ENCODE measurements around the gene CACNA1A. TPM values are rescaled to one million over a fixed set of nuclear protein-coding genes. Genes with fewer than 3 reads are reported as not detected.

The CACNA1A gene
- total and polyA plus RNA-seq, 3 donors from 2014 or later: 9.7 to 22.5 (median 21.8) TPM

DNA sequence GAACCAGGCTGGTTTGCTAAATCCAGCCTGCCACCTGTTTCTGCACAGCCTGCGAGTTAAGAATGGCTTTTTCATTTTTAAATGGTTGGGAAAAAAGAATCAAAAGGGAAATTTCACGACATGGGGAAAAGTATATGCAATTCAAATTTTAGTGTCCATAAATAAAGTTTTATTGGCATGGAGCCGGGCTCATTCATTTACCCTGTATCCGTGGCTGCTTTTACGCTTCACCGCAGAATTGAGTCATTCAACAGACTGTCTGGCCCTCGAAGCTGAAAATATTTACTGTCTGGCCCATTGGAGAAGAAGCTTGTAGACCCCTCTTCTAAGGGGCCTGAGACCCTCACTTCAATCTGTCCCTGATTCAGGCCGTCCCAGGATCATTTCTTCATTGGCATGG lies 329.9 kb downstream of the CACNA1A start:
- TF ChIP-seq, protein P1, sequence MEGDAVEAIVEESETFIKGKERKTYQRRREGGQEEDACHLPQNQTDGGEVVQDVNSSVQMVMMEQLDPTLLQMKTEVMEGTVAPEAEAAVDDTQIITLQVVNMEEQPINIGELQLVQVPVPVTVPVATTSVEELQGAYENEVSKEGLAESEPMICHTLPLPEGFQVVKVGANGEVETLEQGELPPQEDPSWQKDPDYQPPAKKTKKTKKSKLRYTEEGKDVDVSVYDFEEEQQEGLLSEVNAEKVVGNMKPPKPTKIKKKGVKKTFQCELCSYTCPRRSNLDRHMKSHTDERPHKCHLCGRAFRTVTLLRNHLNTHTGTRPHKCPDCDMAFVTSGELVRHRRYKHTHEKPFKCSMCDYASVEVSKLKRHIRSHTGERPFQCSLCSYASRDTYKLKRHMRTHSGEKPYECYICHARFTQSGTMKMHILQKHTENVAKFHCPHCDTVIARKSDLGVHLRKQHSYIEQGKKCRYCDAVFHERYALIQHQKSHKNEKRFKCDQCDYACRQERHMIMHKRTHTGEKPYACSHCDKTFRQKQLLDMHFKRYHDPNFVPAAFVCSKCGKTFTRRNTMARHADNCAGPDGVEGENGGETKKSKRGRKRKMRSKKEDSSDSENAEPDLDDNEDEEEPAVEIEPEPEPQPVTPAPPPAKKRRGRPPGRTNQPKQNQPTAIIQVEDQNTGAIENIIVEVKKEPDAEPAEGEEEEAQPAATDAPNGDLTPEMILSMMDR (IDR thresholded peaks at IDR 0.05): no peak
- no peak for TF ChIP-seq POLR2A (IDR thresholded peaks at IDR 0.05)
- no peak for DNase-seq
- Histone ChIP-seq H3K27ac (no peak overlapping the region), H3K4me1 (no peaks in the 10 kb centered on the region), H3K27me3 (no peaks in the 10 kb centered on the region), H3K36me3 (ENCODE audit: low read depth, missing control alignments) (no peaks in the 10 kb centered on the region), H3K4me3 (no peak overlapping the region), H3K9me3 (no peaks in the 10 kb centered on the region)
- 81 to 88% methylated on average over 8 of the region's 8 CpGs for WGBS, 2 donors
- intact Hi-C loops (cut with DNase I; ENCODE audit: low total_unique reads): no loop called here

DNA sequence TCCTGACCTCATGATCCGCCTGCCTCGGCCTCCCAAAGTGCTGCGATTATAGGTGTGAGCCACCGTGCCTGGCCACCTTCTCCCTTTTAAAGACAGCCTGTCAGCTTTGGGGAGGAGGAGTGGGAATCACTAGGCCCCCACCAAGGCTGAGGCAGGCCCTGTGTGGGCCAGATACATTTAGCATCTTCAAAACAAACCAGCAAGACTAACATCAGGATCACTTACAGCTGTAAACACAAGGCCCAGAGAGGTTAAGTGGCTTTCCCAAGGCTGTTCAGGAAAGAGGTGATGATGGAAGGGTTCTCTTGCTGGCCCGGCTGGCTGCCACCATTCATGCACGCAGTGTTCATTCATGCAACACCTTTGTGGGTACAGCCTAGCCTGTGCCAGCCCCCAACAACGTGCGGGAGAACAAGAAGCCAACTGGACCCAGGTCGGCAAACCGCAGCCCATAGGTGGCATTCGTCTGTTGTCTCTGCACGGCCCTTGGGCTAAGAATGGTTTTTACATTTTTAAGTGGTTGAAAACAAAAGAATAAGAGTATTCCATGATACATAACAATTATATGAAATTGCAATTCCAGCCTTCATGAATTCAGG lies 333.0 kb downstream of the CACNA1A start:
- TF ChIP-seq, protein P1 (IDR thresholded peaks at IDR 0.05): no peak
- TF ChIP-seq POLR2A (IDR thresholded peaks at IDR 0.05): no peak
- H3K27me3 ChIP-seq: no peaks in the 10 kb centered on the region
- H3K36me3 ChIP-seq (ENCODE audit: low read depth, missing control alignments): no peaks in the 10 kb centered on the region
- no peak overlapping the region for H3K4me3 ChIP-seq
- intact Hi-C loops (cut with DNase I; ENCODE audit: low total_unique reads): no loop called here
- no peaks in the 10 kb centered on the region for H3K9me3 ChIP-seq
- DNase-seq: no peak
- no peaks in the 10 kb centered on the region for H3K4me1 ChIP-seq
- H3K27ac ChIP-seq: no peak overlapping the region
- 90 to 91% methylated on average over 12 of the region's 12 CpGs for WGBS, 2 donors

DNA sequence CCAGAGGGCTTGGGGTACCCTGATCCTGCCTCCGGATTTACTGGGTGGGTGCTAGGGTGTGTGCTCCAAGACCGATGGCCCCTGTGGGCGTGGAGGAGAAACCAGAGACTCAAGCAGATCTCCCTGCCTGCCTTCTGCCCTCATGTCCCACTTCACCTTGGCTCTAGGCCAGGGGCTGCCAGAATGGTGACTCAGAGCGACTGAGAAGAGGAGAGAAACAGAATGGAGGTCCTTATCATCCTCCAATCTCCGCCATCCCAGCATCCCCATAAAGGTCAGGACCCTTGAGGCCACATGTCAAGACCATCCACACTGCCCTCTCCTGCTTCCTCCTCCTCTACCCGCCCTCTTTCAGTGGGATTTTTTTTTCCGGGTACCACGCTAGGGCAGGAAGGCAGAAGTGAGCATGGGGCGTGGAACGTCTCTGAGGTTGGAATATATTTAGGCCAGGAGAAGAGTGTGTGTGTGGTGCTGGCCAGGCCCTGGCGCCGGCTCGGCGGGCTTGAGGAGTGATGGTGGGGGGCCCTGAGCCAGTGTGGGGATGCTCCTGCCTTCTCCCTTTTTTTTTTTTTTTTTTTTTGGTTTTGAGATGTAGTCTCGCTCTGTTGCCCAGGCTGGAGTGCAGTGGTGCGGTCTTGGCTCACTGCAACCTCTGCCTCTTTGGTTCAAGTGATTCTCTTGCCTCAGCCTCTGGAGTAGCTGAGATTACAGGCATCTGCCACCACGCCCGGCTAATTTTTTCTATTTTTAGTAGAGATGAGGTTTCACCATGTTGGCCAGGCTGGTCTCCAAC lies 333.7 kb downstream of the CACNA1A start:
- Histone ChIP-seq H3K4me1 (no peaks in the 10 kb centered on the region), H3K36me3 (ENCODE audit: low read depth, missing control alignments) (no peaks in the 10 kb centered on the region), H3K4me3 (no peak overlapping the region), H3K27ac (no peak overlapping the region), H3K9me3 (no peaks in the 10 kb centered on the region), H3K27me3 (no peaks in the 10 kb centered on the region)
- intact Hi-C loops (cut with DNase I; ENCODE audit: low total_unique reads): no loop called here
- TF ChIP-seq, protein P1 (IDR thresholded peaks at IDR 0.05): no peak
- no peak for DNase-seq
- 69 to 78% methylated on average over 18 of the region's 18 CpGs for WGBS, 2 donors

DNA sequence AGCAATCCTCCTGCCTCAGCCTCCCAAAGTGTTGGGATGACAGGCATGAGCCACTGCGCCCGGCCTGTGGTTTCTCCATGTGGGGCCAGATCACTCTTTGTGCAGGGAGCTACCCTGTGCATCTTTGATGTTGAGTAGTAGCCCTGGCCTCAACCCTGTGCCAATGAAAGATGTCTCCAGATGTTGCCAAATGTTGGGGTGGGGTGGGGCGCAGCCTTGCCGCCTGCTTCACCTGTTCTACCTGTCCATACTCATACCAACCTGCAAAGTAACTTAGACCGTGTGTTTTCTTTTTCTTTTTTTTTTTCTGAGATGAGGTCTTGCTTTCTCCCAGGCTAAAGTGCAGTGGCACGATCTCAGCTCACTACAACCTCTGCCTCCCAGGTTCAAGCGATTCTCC lies 335.1 kb downstream of the CACNA1A start:
- Histone ChIP-seq H3K9me3 (no peaks in the 10 kb centered on the region), H3K4me1 (no peaks in the 10 kb centered on the region), H3K27ac (no peak overlapping the region), H3K36me3 (ENCODE audit: low read depth, missing control alignments) (no peaks in the 10 kb centered on the region), H3K27me3 (no peaks in the 10 kb centered on the region), H3K4me3 (no peak overlapping the region)
- DNase-seq: no peak
- intact Hi-C loops (cut with DNase I; ENCODE audit: low total_unique reads): no loop called here
- no peak for TF ChIP-seq POLR2A (IDR thresholded peaks at IDR 0.05)
- TF ChIP-seq, protein P1 (IDR thresholded peaks at IDR 0.05): no peak
- 96 to 97% methylated on average over 7 of the region's 7 CpGs for WGBS, 2 donors
